Sigmoid colon (tissue), 7 donors: ENCODE results near the gene SLC1A2. TPM values are rescaled to one million over a fixed set of nuclear protein-coding genes. Genes with fewer than 3 reads are reported as not detected.

ENCODE experiments used
- DNase-seq: peaks from one replicate; pipeline ENCODE4 v3.0.0-alpha.2; 2019
- H3K27ac ChIP-seq, 4 donors: fragments of 200-600 bp; sonication (generic); one replicate each; pipeline ENCODE4 v1.5.1; 2016 to 2019; ENCODE audit warnings: mild to moderate bottlenecking in 1 of 4
- H3K27me3 ChIP-seq, 3 donors: fragments of 200-600 bp; sonication (generic); one replicate each; pipeline ENCODE4 v1.5.1; 2019; ENCODE audit warnings: mild to moderate bottlenecking in 1 of 3
- H3K36me3 ChIP-seq, 4 donors: fragments of 200-600 bp; sonication (generic); one replicate each; pipeline ENCODE4 v1.5.1; 2016 to 2019
- H3K4me1 ChIP-seq, 4 donors: fragments of 200-600 bp; sonication (generic); one replicate each; pipeline ENCODE4 v1.5.1; 2017 to 2019
- H3K4me3 ChIP-seq, 4 donors: fragments of 200-600 bp; sonication (generic); one replicate each; pipeline ENCODE4 v1.5.1; 2017 to 2019; ENCODE audit warnings: mild to moderate bottlenecking in 2 of 4, moderate library complexity in 1 of 4
- H3K9me3 ChIP-seq, 4 donors: fragments of 200-600 bp in 3 of 4; sonication (generic) in 3 of 4; one replicate each; pipeline versions ENCODE4 v1.5.1 to v1.6.1; 2013 to 2019
- EP300 ChIP-seq, 4 donors: sonication (generic); formaldehyde crosslinking; IDR thresholded peaks; one replicate each; pipeline ENCODE4 v1.6.1; 2017; ENCODE audit warnings: antibody characterized with exemption in 4 of 4
- POLR2A ChIP-seq, 2 donors: fragments of 450-650 bp; IDR thresholded peaks; one replicate each; pipeline ENCODE4 v1.6.1; 2016; ENCODE audit warnings: antibody characterized with exemption in 2 of 2, mild to moderate bottlenecking in 2 of 2, moderate library complexity in 2 of 2
- POLR2AphosphoS5 ChIP-seq, 4 donors: sonication (generic); formaldehyde crosslinking; IDR thresholded peaks; one replicate each; pipeline ENCODE4 v1.6.1; 2017; ENCODE audit warnings: antibody characterized with exemption in 4 of 4
- WGBS, 2 donors: extraction: QIAGEN DNeasy Blood & Tissue Kit; methylation state at CpG; one replicate each; pipeline ENCODE4 v1.1.7; 2013; 5-methylcytosine and 5-hydroxymethylcytosine counted together
- intact Hi-C: fragments of 100-400 bp; cut with DNase I; formaldehyde crosslinking; loops from one replicate; pipeline ENCODE4 v1.15.1; 2023
- polyA plus RNA-seq, 3 donors: library from polyadenylated mRNA; stranded (reverse); fragments of 200-250 nt; gene quantifications; one replicate each; pipeline ENCODE4 v1.2.3, GENCODE V29; 2013
- total RNA-seq, 4 donors: library from RNA; depleted of rRNA; stranded (reverse); fragments of >200 nt; gene quantifications; one replicate each; pipeline ENCODE4 v1.1.0, GENCODE V29; 2016
- TF ChIP-seq, protein P1 (sequence below), 4 experiments: fragments of 450-650 bp in 3 of 4; fragments of 200-600 bp in 1 of 4; IDR thresholded peaks; one replicate each; pipeline ENCODE4 v1.5.1; 2016 to 2019; ENCODE audit warnings: antibody characterized with exemption in 4 of 4, mild to moderate bottlenecking in 3 of 4, moderate library complexity in 2 of 4
- donor health status: healthy with polysubstance abuse.
- donor health status: Bipolar disorder and iron deficiency.
- donor health status: healthy.

SLC1A2 gene
- total and polyA plus RNA-seq, 7 donors, result 0.14 to 2.2 (median 0.48) TPM; not detected in 1

DNA sequence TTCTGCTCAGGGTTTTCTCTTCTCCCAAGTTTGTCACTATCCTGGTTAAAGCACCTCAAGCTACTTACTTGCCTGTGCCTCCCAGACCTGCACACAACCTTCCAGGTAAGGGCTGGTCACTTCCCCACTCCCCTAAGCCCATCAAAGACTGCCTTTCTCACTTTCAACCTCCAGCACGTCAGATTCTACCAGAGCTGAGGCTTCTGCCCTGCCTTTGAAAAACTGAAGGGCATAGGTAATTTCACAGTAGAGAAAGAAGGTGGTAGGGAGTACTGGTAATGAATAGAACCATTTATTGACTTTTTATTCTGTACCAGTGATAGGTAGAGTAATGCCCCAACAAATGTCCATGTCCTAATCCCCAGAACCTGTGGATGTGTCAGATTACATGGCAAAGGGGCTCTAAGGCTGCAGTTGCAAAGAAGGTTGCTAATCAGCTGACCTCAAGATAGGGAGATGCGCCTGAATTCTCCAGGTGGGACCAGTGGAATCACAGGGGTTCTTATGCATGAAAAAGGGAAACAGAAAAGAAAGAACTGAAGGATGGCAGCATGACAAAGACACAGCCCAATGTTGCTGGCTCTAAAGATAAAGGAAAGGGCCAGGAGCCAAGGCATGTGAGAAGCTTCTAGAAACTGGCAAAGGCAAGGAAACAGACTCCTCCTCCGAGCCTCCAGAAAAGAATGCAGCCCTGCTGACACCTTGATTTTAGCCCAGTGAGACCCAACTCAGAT is 89.0 kb downstream of the SLC1A2 start:
- H3K27me3 ChIP-seq, result no peaks in the 10 kb centered on the region
- 85 to 94% methylated on average over 3 of the region's 3 CpGs for WGBS, 2 donors
- H3K4me1 ChIP-seq, result peaks cover 0 to 27% (median 11%) of the 10 kb centered on the region in 4 donors
- no peaks in the 10 kb centered on the region for H3K36me3 ChIP-seq
- TF ChIP-seq POLR2A (IDR thresholded peaks at IDR 0.05) (no peak), EP300 (IDR thresholded peaks at IDR 0.05) (no peak), POLR2AphosphoS5 (IDR thresholded peaks at IDR 0.05) (no peak)
- TF ChIP-seq, protein P1, sequence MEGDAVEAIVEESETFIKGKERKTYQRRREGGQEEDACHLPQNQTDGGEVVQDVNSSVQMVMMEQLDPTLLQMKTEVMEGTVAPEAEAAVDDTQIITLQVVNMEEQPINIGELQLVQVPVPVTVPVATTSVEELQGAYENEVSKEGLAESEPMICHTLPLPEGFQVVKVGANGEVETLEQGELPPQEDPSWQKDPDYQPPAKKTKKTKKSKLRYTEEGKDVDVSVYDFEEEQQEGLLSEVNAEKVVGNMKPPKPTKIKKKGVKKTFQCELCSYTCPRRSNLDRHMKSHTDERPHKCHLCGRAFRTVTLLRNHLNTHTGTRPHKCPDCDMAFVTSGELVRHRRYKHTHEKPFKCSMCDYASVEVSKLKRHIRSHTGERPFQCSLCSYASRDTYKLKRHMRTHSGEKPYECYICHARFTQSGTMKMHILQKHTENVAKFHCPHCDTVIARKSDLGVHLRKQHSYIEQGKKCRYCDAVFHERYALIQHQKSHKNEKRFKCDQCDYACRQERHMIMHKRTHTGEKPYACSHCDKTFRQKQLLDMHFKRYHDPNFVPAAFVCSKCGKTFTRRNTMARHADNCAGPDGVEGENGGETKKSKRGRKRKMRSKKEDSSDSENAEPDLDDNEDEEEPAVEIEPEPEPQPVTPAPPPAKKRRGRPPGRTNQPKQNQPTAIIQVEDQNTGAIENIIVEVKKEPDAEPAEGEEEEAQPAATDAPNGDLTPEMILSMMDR (IDR thresholded peaks at IDR 0.05), result no peak
- DNase-seq, result no peak
- H3K27ac ChIP-seq, result no peak overlapping the region
- H3K4me3 ChIP-seq, result no peak overlapping the region
- H3K9me3 ChIP-seq, result no peaks in the 10 kb centered on the region
- intact Hi-C loops, result no loop called here

DNA sequence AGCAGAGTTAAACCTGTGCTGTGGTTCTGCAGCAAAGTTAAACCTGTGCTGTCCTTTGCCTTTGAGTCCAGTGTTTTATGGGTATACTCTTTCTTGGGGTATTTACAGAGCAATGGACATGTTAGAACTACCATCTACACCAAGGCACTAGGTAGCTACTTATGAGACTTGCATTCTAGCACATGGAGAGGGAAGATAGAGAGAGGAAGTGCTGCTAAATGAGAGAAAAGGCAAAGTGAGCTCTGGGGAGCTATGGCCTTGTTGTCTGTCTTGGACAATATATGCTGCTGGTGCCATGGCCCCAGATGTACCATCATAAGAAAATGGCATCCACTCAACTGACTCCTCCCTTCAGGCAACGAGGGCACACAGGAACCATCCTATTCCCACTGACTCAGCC is 91.5 kb downstream of the SLC1A2 start:
- intact Hi-C loops, result no loop called here
- no peak for DNase-seq
- no peaks in the 10 kb centered on the region for H3K9me3 ChIP-seq

DNA sequence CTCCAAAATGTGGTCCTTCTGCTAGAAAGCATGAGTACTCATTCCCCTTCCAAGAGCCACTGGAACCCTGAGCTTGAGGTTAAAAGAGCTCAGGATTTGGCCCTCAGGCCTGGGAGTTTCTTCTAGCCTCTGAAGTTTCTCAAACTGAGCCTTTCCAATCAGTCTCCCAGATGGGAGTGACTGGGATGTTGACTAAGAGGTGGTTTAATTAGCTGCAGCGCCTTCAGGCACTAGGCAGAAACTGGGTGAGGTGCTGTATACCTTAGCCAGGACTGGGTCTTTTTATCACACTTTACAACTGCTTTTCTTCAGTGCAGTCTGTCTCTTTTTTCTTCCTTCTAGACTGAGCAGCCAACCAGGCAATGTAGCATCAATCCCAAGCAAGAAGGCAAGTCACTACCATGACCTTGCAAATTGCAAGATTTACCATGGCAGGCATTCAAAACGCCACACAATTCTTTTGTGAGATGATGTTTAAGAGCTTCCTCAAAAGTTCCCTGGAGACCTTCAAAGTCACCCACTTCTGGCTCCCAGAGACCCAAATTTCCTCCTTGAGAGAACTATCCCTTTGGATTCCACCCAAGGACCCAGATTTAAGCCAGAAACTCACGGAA is 93.0 kb downstream of the SLC1A2 start:
- DNase-seq, result no peak
- Histone ChIP-seq H3K36me3 (no peaks in the 10 kb centered on the region), H3K27me3 (no peaks in the 10 kb centered on the region), H3K4me3 (no peak overlapping the region), H3K4me1 (peaks cover 0 to 27% (median 11%) of the 10 kb centered on the region in 4 donors), H3K9me3 (no peaks in the 10 kb centered on the region), H3K27ac (peak overlapping the region in 3 of 4 donors; percentile 23 to 70 (median 48))
- 68 to 73% methylated on average over 3 of the region's 3 CpGs for WGBS, 2 donors
- no peak for TF ChIP-seq POLR2A (IDR thresholded peaks at IDR 0.05)
- TF ChIP-seq, protein P1 (IDR thresholded peaks at IDR 0.05), result no peak
- intact Hi-C loops, result no loop called here

More for the DNA sequence above, 91.5 kb downstream of the SLC1A2 start:
- Histone ChIP-seq H3K27me3 (no peaks in the 10 kb centered on the region), H3K4me1 (peaks cover 0 to 27% (median 11%) of the 10 kb centered on the region in 4 donors), H3K36me3 (no peaks in the 10 kb centered on the region), H3K4me3 (no peak overlapping the region), H3K27ac (no peak overlapping the region)
- 82 to 84% methylated on average over 1 of the region's 1 CpG for WGBS, 2 donors
- no peak for TF ChIP-seq POLR2AphosphoS5 (IDR thresholded peaks at IDR 0.05)
- TF ChIP-seq, protein P1 (IDR thresholded peaks at IDR 0.05), result no peak
- TF ChIP-seq POLR2A (IDR thresholded peaks at IDR 0.05), result no peak
- TF ChIP-seq EP300 (IDR thresholded peaks at IDR 0.05), result no peak

DNA sequence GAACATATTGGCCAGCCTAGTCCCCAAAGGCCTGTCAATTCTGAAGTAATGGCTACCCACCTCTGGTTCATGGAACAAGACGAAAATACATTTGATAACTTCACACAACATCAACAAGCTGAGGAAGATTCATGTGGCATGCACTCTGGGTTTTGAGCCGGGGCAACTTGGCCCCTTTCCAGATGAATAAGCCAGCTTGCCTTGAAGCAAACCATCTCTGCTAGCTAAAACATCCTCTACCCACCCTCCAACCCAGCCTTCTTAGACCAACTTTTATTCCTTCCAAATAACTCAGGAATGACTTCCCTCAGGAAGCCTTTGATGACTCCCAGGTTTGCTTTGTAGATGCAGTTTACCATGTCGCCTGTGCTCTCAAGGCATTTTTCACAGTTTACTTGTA is 94.4 kb downstream of the SLC1A2 start:
- H3K9me3 ChIP-seq, result no peaks in the 10 kb centered on the region
- 84 to 96% methylated on average over 3 of the region's 3 CpGs for WGBS, 2 donors
- intact Hi-C loops, result no loop called here
- peaks cover 0 to 27% (median 11%) of the 10 kb centered on the region in 4 donors for H3K4me1 ChIP-seq
- H3K4me3 ChIP-seq, result no peak overlapping the region
- H3K36me3 ChIP-seq, result no peaks in the 10 kb centered on the region
- H3K27ac ChIP-seq, result no peak overlapping the region
- TF ChIP-seq, protein P1 (IDR thresholded peaks at IDR 0.05), result no peak
- TF ChIP-seq POLR2A (IDR thresholded peaks at IDR 0.05), result no peak
- no peak for TF ChIP-seq EP300 (IDR thresholded peaks at IDR 0.05)
- no peak for TF ChIP-seq POLR2AphosphoS5 (IDR thresholded peaks at IDR 0.05)
- no peaks in the 10 kb centered on the region for H3K27me3 ChIP-seq
- DNase-seq, result no peak
